Measurements from ENCODE around the gene TMPO. TPM values are rescaled to one million over a fixed set of nuclear protein-coding genes. Genes with fewer than 3 reads are reported as not detected.

The TMPO gene
- polyA plus RNA-seq, 1 donor (not counting 4 experiments of a cell fraction or from before 2014, with no cell fraction given) = 41.0 TPM

GRCh38 chr12:98489176-98489575 lies 26.2 kb upstream of the TMPO start:
- no peak for DNase-seq (ENCODE audit: low read depth, low spot score)
- TF ChIP-seq CTCF (optimal IDR thresholded peaks at IDR 0.05 in 1 of 3, IDR thresholded peaks at IDR 0.05 in 1 of 3, conservative IDR thresholded peaks at IDR 0.05 in 1 of 3; ENCODE audit: extremely low read depth in 1 of 3, insufficient read depth in 2 of 3, low read length in 3 of 3) (no peak), EZH2 (IDR thresholded peaks at IDR 0.05; ENCODE audit: low read length) (no peak)
- dilution Hi-C loops (cut with MboI; ENCODE audit: extremely low pct_ligation_motif_present, low sequenced_read_pairs) = no loop called here
- Histone ChIP-seq H3K4me2 (ENCODE audit: control insufficient read depth, extremely low read depth, insufficient read depth, low read depth, low read length) (no peak overlapping the region), H3K9me3 (ENCODE audit: control insufficient read depth, low read depth, low read length) (no peaks in the 10 kb centered on the region), H3K27ac (ENCODE audit: control insufficient read depth, insufficient read depth, low read length) (no peak overlapping the region), H3K9me1 (ENCODE audit: control insufficient read depth, extremely low read depth, insufficient read depth, low read length) (no peaks in the 10 kb centered on the region), H3K4me3 (ENCODE audit: control insufficient read depth in 2 of 3, extremely low read depth in 1 of 3, insufficient read depth in 2 of 3, low read depth in 1 of 3, low read length in 3 of 3) (no peak overlapping the region), H4K20me1 (ENCODE audit: control insufficient read depth, extremely low read depth, insufficient read depth, low read length) (no peaks in the 10 kb centered on the region), H3K36me3 (ENCODE audit: control insufficient read depth in 2 of 2, extremely low read depth in 1 of 2, insufficient read depth in 2 of 2, low read length in 2 of 2) (no peaks in the 10 kb centered on the region), H3K79me2 (ENCODE audit: control insufficient read depth, insufficient read depth, low read length) (no peaks in the 10 kb centered on the region), H3K27me3 (ENCODE audit: control insufficient read depth, extremely low read depth, insufficient read depth, low read length) (no peaks in the 10 kb centered on the region), H2AFZ (ENCODE audit: control insufficient read depth, low read length) (no peak overlapping the region), H3K9ac (ENCODE audit: control insufficient read depth, extremely low read depth, insufficient read depth, low read length) (no peak overlapping the region), H3K4me1 (ENCODE audit: control insufficient read depth, extremely low read depth, insufficient read depth, low read length) (peaks cover 14% of the 10 kb centered on the region)
- no peak for FAIRE-seq

- Histone ChIP-seq H3K4me1 (ENCODE audit: control insufficient read depth, extremely low read depth, insufficient read depth, low read length) (peaks cover 14% of the 10 kb centered on the region), H3K9me1 (ENCODE audit: control insufficient read depth, extremely low read depth, insufficient read depth, low read length) (no peaks in the 10 kb centered on the region), H3K4me3 (ENCODE audit: control insufficient read depth in 2 of 3, extremely low read depth in 1 of 3, insufficient read depth in 2 of 3, low read depth in 1 of 3, low read length in 3 of 3) (peak overlapping the region in 2 of 3 experiments; percentile 35 to 44), H3K9me3 (ENCODE audit: control insufficient read depth, low read depth, low read length) (no peaks in the 10 kb centered on the region), H3K9ac (ENCODE audit: control insufficient read depth, extremely low read depth, insufficient read depth, low read length) (peak overlapping the region; percentile 28), H4K20me1 (ENCODE audit: control insufficient read depth, extremely low read depth, insufficient read depth, low read length) (no peaks in the 10 kb centered on the region), H3K27ac (ENCODE audit: control insufficient read depth, insufficient read depth, low read length) (peak overlapping the region; percentile 45), H3K36me3 (ENCODE audit: control insufficient read depth in 2 of 2, extremely low read depth in 1 of 2, insufficient read depth in 2 of 2, low read length in 2 of 2) (no peaks in the 10 kb centered on the region), H2AFZ (ENCODE audit: control insufficient read depth, low read length) (peak overlapping the region; percentile 81), H3K4me2 (ENCODE audit: control insufficient read depth, extremely low read depth, insufficient read depth, low read depth, low read length) (peak overlapping the region; percentile 74), H3K27me3 (ENCODE audit: control insufficient read depth, extremely low read depth, insufficient read depth, low read length) (no peaks in the 10 kb centered on the region), H3K79me2 (ENCODE audit: control insufficient read depth, insufficient read depth, low read length) (no peaks in the 10 kb centered on the region)
- dilution Hi-C loops (cut with MboI; ENCODE audit: extremely low pct_ligation_motif_present, low sequenced_read_pairs) = no loop called here
- peak; percentile 62 for FAIRE-seq
- peak; percentile 80 to 92 (median 82) for TF ChIP-seq CTCF (optimal IDR thresholded peaks at IDR 0.05 in 1 of 3, IDR thresholded peaks at IDR 0.05 in 1 of 3, conservative IDR thresholded peaks at IDR 0.05 in 1 of 3; ENCODE audit: extremely low read depth in 1 of 3, insufficient read depth in 2 of 3, low read length in 3 of 3)
- TF ChIP-seq EZH2 (IDR thresholded peaks at IDR 0.05; ENCODE audit: low read length) = no peak
- DNase-seq (ENCODE audit: low read depth, low spot score) = peak; percentile 30
These were observed 24.6 kb upstream of the TMPO start for GRCh38 chr12:98490501-98491453.

All from keratinocyte (primary cell).